ENCODE data around the gene KCNMA1.
A peak's percentile ranks its signal among the peaks of the same experiment; 100 is the strongest.

Gene KCNMA1

DNA sequence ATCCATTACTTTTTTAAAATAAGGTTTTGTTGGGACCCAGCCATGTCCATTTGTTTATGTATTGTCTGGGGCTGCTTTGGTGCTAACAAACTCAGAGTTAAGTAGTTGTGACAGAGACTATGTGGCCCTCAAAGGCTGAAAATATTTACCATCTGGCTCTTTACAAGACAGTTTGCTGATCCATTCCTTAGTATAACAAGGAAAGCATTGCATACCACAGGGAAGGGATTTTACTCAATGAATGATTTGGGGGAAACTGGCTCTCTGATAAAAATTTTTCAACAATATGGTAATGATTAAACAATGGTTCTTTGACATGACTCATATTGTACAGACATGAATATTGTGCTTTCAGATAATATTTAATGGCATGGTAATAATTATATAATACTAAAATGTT, 738.1 kb downstream of the KCNMA1 start:
- no peak overlapping the region for H3K27ac ChIP-seq (ENCODE audit: low read depth, low read length)

DNA sequence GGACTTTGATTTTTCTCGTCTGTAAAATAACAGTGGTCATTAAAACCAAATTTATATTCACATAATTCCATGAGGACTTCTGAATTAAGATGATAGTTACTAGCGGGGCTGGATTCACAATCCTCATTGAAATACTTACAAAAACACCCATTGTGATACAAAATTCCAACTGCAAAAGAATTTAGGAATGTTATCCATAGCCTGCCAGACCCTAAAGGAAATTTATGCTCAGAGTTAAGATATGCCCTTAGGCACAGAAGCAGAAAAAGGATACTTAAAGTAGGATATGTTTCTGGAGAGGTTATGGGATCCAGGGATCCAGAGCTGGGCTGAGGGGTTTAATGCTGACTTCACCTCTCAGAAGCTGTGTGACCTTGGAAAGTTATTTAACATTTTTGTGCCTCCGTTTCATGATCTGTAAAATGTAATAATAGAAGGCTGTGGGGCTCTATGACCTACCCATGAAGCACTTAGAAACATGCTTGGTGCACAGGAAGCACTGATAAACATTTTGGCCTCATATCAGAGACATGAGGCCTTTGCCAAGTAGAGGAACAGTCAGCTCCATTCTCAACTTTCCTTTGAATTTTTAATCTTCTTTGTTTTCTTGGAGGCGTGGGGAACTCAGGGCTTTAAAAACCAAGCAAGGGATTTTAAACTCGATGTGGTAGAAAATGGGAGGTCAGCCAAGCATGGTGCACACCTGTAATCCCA, 744.7 kb downstream of the KCNMA1 start:
- Histone ChIP-seq H3K4me3 (ENCODE audit: low read length) (no peak overlapping the region), H3K27ac (ENCODE audit: low read depth, low read length) (peak overlapping the region; percentile 27), H3K9ac (ENCODE audit: low read length) (no peak overlapping the region), H3K36me3 (ENCODE audit: control insufficient read depth, insufficient read depth, low read length) (no peaks in the 10 kb centered on the region), H3K4me1 (ENCODE audit: control insufficient read depth, insufficient read depth, low read length) (peaks cover 5% of the 10 kb centered on the region), H3K27me3 (ENCODE audit: control insufficient read depth, insufficient read depth, low read length) (no peaks in the 10 kb centered on the region)

More for the DNA sequence above, 738.1 kb downstream of the KCNMA1 start:
- no peak overlapping the region for H3K4me3 ChIP-seq (ENCODE audit: low read length)
- H3K27me3 ChIP-seq (ENCODE audit: control insufficient read depth, insufficient read depth, low read length): no peaks in the 10 kb centered on the region
- no peaks in the 10 kb centered on the region for H3K4me1 ChIP-seq (ENCODE audit: control insufficient read depth, insufficient read depth, low read length)
- no peaks in the 10 kb centered on the region for H3K36me3 ChIP-seq (ENCODE audit: control insufficient read depth, insufficient read depth, low read length)
- H3K9ac ChIP-seq (ENCODE audit: low read length): no peak overlapping the region

DNA sequence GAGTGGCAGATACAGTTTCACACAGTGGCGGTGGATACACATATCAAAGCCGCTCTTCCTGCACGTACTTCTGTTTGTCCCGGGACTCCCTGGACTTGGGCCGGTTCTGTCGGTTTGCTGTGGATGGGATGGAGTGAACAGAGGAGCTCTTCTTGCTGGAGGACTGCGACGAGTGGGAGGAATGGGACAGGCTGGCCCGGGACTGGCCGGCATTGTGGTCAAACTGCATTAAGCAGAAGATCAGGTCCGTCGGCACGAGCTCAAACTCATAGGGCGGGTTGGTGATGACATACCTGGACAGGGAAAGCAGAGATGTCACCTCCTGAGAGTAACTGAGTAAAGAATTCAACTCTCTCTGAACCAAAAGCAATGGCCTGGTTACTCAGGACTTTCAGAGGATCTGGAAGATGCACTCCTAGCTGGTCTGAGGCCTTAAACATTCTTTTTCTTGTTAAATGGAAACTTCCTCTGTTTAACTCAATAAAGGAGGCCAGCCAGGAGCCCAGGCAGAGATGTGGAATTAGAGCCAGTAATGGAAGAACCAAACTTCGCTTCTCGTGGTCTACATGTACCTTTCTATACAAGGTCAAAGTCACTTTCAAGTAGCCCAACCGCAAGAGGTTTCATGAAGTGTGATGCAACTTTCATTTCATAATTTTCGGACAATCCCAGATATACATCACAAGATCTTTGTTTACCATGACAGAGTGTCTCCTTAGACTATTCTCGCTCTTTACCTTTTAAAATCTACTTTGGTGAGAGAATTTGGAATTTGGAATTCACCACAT, 750.2 kb downstream of the KCNMA1 start:
- no peaks in the 10 kb centered on the region for H3K36me3 ChIP-seq (ENCODE audit: control insufficient read depth, insufficient read depth, low read length)
- H3K27me3 ChIP-seq (ENCODE audit: control insufficient read depth, insufficient read depth, low read length): no peaks in the 10 kb centered on the region
- no peak overlapping the region for H3K9ac ChIP-seq (ENCODE audit: low read length)
- H3K27ac ChIP-seq (ENCODE audit: low read depth, low read length): peak overlapping the region; percentile 12
- peaks cover 17% of the 10 kb centered on the region for H3K4me1 ChIP-seq (ENCODE audit: control insufficient read depth, insufficient read depth, low read length)
- no peak overlapping the region for H3K4me3 ChIP-seq (ENCODE audit: low read length)

DNA sequence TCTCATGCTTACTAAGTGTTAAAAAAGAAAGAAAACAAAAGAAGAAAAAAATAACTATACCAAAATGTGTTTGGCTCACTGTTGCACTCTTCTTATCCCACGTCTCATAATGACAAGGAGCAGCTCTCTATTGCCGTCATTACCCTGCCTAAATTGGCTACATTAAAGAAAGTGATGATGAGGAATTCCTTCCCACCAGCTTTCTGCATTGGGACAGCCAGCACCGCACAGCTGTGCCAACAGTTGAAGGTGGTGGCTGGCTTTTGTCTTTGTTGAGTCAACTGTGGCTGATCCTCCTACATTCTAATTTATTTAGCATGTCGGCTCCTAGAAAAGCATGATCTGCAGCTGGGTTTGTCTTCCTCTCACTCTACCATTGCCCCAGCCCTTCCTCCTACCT, 751.8 kb downstream of the KCNMA1 start:
- Histone ChIP-seq H3K9ac (ENCODE audit: low read length) (no peak overlapping the region), H3K27me3 (ENCODE audit: control insufficient read depth, insufficient read depth, low read length) (no peaks in the 10 kb centered on the region), H3K4me1 (ENCODE audit: control insufficient read depth, insufficient read depth, low read length) (peaks cover 17% of the 10 kb centered on the region), H3K4me3 (ENCODE audit: low read length) (no peak overlapping the region), H3K36me3 (ENCODE audit: control insufficient read depth, insufficient read depth, low read length) (no peaks in the 10 kb centered on the region), H3K27ac (ENCODE audit: low read depth, low read length) (peak overlapping the region; percentile 70)

DNA sequence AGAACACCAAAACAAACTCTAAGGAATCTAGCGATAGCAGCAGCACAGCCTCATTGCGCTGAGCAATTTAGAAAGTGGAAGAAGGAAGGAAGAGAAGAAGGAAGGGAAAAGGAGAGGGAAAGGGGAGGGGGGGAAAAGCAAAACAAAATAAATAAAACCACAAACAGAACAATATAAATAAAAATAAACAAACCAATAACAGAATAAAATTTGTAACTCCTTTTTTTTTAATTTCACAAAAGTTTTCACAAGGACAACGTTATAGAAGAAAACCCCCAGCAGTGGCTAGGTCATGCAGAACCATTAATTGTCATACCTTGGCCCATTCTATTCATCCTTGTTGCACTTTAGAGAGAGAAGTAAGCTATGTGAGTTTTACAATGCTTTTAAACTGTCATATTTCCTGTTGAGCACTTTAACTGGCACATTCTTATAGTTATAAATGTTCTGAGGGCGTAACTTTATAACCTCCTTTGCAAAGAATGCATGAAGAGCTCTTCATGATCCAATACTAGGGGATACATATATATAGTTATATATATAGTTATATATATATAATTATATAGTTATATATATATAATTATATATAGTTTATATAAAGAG, 752.8 kb downstream of the KCNMA1 start:
- no peak overlapping the region for H3K27ac ChIP-seq (ENCODE audit: low read depth, low read length)
- no peaks in the 10 kb centered on the region for H3K27me3 ChIP-seq (ENCODE audit: control insufficient read depth, insufficient read depth, low read length)
- H3K4me3 ChIP-seq (ENCODE audit: low read length): no peak overlapping the region
- no peak overlapping the region for H3K9ac ChIP-seq (ENCODE audit: low read length)
- H3K36me3 ChIP-seq (ENCODE audit: control insufficient read depth, insufficient read depth, low read length): no peaks in the 10 kb centered on the region
- peaks cover 17% of the 10 kb centered on the region for H3K4me1 ChIP-seq (ENCODE audit: control insufficient read depth, insufficient read depth, low read length)

DNA sequence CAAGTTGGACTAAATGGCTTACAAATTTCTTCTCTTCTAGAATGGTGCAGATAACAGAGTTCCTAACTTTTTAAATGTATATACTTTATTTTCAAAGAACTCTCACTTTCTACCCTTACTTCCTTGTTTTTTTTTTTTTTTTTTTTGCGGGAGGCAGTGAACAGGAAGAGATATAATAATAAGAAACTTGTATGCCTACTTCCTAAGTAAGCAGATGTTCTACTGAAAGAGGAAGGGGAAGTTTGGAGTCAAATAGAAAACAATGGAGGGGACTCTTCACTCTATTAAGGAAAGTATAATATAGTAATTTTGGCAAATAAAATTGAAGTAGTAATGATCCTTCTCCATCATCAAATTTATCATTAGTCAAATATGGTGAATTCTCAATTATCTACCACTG, 754.0 kb downstream of the KCNMA1 start:
- Histone ChIP-seq H3K4me3 (ENCODE audit: low read length) (no peak overlapping the region), H3K27me3 (ENCODE audit: control insufficient read depth, insufficient read depth, low read length) (no peaks in the 10 kb centered on the region), H3K4me1 (ENCODE audit: control insufficient read depth, insufficient read depth, low read length) (peaks cover 17% of the 10 kb centered on the region), H3K9ac (ENCODE audit: low read length) (no peak overlapping the region), H3K36me3 (ENCODE audit: control insufficient read depth, insufficient read depth, low read length) (no peaks in the 10 kb centered on the region), H3K27ac (ENCODE audit: low read depth, low read length) (no peak overlapping the region)

DNA sequence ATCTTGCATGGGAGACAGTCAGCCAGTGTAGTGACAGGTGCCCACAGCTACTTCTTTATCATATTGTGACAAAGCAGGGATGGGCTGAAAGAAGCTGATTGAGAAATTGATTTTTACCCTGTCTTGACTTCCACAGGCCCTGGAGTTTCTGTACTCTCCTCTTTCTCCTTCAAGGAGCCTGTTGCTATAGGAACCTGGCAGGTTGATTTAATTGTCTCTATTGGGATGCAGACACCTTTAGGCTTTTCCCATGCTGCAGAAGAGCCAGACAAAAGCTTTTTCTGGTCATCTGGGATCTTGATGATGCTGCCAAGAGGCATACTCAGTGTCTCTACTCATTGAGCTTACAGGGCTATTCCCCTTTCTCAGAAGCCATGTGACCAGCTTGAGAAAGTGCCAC, 754.8 kb downstream of the KCNMA1 start:
- Histone ChIP-seq H3K9ac (ENCODE audit: low read length) (no peak overlapping the region), H3K27ac (ENCODE audit: low read depth, low read length) (no peak overlapping the region), H3K4me1 (ENCODE audit: control insufficient read depth, insufficient read depth, low read length) (peaks cover 17% of the 10 kb centered on the region), H3K36me3 (ENCODE audit: control insufficient read depth, insufficient read depth, low read length) (no peaks in the 10 kb centered on the region), H3K4me3 (ENCODE audit: low read length) (no peak overlapping the region), H3K27me3 (ENCODE audit: control insufficient read depth, insufficient read depth, low read length) (no peaks in the 10 kb centered on the region)

DNA sequence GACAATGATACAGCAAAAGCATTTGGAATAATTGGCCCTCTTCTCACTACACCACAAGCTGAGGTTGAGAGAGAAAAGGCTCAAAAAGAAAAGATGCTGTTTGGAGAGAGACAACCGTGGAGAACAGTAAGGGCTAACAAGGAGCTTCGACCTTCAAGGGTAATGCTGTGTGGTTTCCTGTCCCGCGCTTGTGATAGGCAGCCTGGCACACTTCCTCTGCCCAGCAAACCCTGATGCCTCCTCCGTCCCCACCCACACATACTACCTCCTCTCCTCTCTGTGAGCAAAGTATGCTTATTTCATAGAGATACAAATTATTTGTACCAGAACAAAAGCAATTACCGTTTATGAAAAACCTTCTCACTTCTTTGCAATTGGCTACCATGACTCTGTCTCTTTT, 755.4 kb downstream of the KCNMA1 start:
- H3K27ac ChIP-seq (ENCODE audit: low read depth, low read length): no peak overlapping the region
- no peaks in the 10 kb centered on the region for H3K27me3 ChIP-seq (ENCODE audit: control insufficient read depth, insufficient read depth, low read length)
- H3K4me1 ChIP-seq (ENCODE audit: control insufficient read depth, insufficient read depth, low read length): peaks cover 17% of the 10 kb centered on the region
- H3K4me3 ChIP-seq (ENCODE audit: low read length): no peak overlapping the region
- H3K9ac ChIP-seq (ENCODE audit: low read length): no peak overlapping the region
- no peaks in the 10 kb centered on the region for H3K36me3 ChIP-seq (ENCODE audit: control insufficient read depth, insufficient read depth, low read length)

DNA sequence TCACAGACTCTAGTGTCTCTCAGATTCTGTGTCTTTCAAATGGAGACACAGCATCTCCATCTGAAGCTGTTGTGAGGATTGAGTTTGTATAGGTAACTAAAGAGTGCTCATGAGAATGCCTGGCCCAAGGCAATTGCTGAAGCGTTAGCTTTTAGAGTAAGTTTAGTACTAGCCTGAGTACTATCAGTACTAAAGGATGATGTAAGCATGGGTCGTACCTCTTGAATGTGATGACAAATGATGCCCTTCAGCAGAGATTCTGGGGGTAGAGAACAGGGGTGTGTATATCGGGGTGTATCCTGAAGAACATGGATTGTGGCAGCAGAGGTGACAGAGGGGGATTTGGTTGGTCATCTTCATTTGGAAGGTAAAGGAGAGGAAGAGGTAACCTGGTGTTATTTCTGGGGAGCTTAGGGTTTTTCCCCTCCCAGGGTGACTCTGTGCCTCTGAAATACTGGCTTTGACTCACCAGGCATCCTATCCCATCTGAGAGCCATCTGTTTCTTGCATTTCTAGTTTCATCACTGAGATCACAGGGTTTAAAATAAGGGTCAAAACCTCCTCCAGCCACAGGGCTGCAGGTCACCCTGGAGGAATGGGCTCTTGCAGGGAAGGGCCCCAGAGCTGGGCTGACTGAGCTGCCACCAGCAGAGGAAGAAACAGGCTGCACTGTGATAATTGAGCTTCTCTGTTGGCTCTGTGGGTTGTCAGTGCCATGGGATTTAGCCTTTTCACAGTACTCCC, 756.0 kb downstream of the KCNMA1 start:
- H3K27ac ChIP-seq (ENCODE audit: low read depth, low read length): no peak overlapping the region
- peaks cover 14% of the 10 kb centered on the region for H3K4me1 ChIP-seq (ENCODE audit: control insufficient read depth, insufficient read depth, low read length)
- no peaks in the 10 kb centered on the region for H3K36me3 ChIP-seq (ENCODE audit: control insufficient read depth, insufficient read depth, low read length)
- no peak overlapping the region for H3K9ac ChIP-seq (ENCODE audit: low read length)
- no peaks in the 10 kb centered on the region for H3K27me3 ChIP-seq (ENCODE audit: control insufficient read depth, insufficient read depth, low read length)
- no peak overlapping the region for H3K4me3 ChIP-seq (ENCODE audit: low read length)

DNA sequence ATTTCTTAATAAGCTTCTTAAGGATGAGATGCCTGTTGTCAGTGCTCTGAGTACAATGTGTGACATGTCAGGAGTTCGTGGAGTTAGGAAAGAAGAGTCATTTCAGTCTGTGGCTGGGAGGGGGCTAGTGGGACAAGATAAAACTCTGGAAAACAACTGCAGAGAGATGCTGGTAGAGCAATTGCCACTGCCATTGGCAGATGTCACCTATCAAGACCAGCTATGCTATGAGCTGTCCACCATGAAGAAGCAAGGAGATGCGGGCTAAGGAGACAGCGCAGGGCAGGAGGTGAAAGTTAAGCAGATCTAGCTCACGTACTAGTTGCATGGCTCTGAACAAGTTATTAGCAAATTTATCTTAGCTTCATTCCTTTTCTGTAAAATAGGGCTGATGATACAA, 756.7 kb downstream of the KCNMA1 start:
- Histone ChIP-seq H3K9ac (ENCODE audit: low read length) (no peak overlapping the region), H3K4me3 (ENCODE audit: low read length) (no peak overlapping the region), H3K27ac (ENCODE audit: low read depth, low read length) (no peak overlapping the region), H3K4me1 (ENCODE audit: control insufficient read depth, insufficient read depth, low read length) (peaks cover 8% of the 10 kb centered on the region), H3K27me3 (ENCODE audit: control insufficient read depth, insufficient read depth, low read length) (no peaks in the 10 kb centered on the region), H3K36me3 (ENCODE audit: control insufficient read depth, insufficient read depth, low read length) (no peaks in the 10 kb centered on the region)

DNA sequence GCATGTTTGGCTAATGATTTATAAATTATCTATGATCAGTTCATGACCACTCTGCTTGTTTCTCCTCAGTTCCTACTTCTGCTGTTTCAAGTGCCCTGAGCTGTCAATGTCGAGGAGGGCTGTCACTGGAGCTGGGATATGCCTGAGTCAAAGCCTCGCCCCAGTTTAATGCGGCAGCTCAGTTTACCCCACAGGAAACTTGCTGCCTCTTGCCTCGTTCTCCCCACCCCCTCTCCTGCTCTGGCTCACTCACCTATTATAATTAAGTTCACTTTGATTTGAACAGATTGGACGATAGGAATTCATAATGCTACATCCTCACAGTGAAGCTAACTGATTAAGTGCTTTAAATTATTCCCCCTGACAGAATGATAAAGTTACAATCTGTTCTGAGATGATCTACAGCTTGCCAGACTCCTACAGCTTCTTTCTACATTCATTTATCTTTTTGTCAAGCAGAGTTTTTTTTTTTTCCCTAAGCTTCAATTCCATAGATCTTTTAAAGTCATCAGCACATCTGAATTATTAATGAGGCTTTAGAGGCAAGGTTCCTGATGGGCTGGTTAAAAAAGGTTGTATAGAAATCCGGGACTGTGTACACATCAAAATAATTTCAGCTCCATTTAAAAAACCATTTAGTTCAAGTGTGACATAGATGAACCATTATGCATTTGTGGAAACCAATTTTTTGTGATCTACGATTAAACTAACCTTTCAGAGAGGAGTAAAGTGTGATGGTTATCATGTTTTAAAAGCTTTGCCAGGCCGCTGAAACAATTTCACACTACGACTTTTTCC, 758.3 kb downstream of the KCNMA1 start:
- H3K4me1 ChIP-seq (ENCODE audit: control insufficient read depth, insufficient read depth, low read length): no peaks in the 10 kb centered on the region
- H3K36me3 ChIP-seq (ENCODE audit: control insufficient read depth, insufficient read depth, low read length): no peaks in the 10 kb centered on the region
- no peaks in the 10 kb centered on the region for H3K27me3 ChIP-seq (ENCODE audit: control insufficient read depth, insufficient read depth, low read length)
- H3K9ac ChIP-seq (ENCODE audit: low read length): no peak overlapping the region
- H3K27ac ChIP-seq (ENCODE audit: low read depth, low read length): no peak overlapping the region
- no peak overlapping the region for H3K4me3 ChIP-seq (ENCODE audit: low read length)

Measured in rectal smooth muscle tissue (tissue), 1 donor.